ENCODE data around the gene RASGRP2. TPM values are rescaled to one million over a fixed set of nuclear protein-coding genes. Genes with fewer than 3 reads are reported as not detected.

Gene RASGRP2
- total and polyA plus RNA-seq, 2 experiments from 2014 or later = 30.1 to 50.4 TPM

GRCh38 chr11:64731601-64732000 lies 12.3 kb downstream of the RASGRP2 start:
- Histone ChIP-seq H3K4me1 (ENCODE audit: insufficient read depth) (peaks cover 29% of the 10 kb centered on the region), H3K4me3 (no peak overlapping the region; the same call in 1 of the 2 replicates), H3K27me3 (ENCODE audit: insufficient read depth) (no peaks in the 10 kb centered on the region), H3K9me2 (ENCODE audit: insufficient read depth) (no peaks in the 10 kb centered on the region), H3K27ac (ENCODE audit: low read depth) (no peak overlapping the region), H2AFZ (no peak overlapping the region), H3K36me3 (ENCODE audit: insufficient read depth) (no peaks in the 10 kb centered on the region), H3K79me2 (replicated peaks; ENCODE audit: insufficient read depth) (no peaks in the 10 kb centered on the region), H3F3A (replicated peaks; ENCODE audit: low read depth) (peaks cover 14% of the 10 kb centered on the region), H3K4me2 (peak overlapping the region; percentile 46), H4K20me1 (replicated peaks; ENCODE audit: insufficient read depth) (no peaks in the 10 kb centered on the region)
- Mint-ChIP-seq H3K27ac (no peak overlapping the region), H3K27me3 (ENCODE audit: insufficient read depth, low read depth, poor library complexity) (peaks cover 13% of the 10 kb centered on the region), H3K4me3 (no peak overlapping the region; the same call in 2 of the 3 replicates), H3K9me3 (no peaks in the 10 kb centered on the region), H3K4me1 (peaks cover 33% of the 10 kb centered on the region), H3K36me3 (ENCODE audit: low read depth) (peaks cover 49% of the 10 kb centered on the region)
- no peak for TF ChIP-seq EZH2phosphoT487 (IDR thresholded peaks at IDR 0.05; ENCODE audit: unreplicated experiment)
- TF ChIP-seq REST (IDR thresholded peaks at IDR 0.05; ENCODE audit: unreplicated experiment) = no peak
- TF ChIP-seq CREB1 (CRISPR knock-in tag; IDR thresholded peaks at IDR 0.05; ENCODE audit: low read depth) = no peak
- TF ChIP-seq, protein P1, sequence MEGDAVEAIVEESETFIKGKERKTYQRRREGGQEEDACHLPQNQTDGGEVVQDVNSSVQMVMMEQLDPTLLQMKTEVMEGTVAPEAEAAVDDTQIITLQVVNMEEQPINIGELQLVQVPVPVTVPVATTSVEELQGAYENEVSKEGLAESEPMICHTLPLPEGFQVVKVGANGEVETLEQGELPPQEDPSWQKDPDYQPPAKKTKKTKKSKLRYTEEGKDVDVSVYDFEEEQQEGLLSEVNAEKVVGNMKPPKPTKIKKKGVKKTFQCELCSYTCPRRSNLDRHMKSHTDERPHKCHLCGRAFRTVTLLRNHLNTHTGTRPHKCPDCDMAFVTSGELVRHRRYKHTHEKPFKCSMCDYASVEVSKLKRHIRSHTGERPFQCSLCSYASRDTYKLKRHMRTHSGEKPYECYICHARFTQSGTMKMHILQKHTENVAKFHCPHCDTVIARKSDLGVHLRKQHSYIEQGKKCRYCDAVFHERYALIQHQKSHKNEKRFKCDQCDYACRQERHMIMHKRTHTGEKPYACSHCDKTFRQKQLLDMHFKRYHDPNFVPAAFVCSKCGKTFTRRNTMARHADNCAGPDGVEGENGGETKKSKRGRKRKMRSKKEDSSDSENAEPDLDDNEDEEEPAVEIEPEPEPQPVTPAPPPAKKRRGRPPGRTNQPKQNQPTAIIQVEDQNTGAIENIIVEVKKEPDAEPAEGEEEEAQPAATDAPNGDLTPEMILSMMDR (conservative IDR thresholded peaks at IDR 0.05; ENCODE audit: low read depth in 2 of 2) = no peak
- TF ChIP-seq STAT1 (IDR thresholded peaks at IDR 0.05; ENCODE audit: unreplicated experiment) = no peak
- TF ChIP-seq JUNB (IDR thresholded peaks at IDR 0.05; ENCODE audit: unreplicated experiment) = no peak
- no peak for TF ChIP-seq ETS1 (IDR thresholded peaks at IDR 0.05)
- no peak for TF ChIP-seq POLR2AphosphoS5 (IDR thresholded peaks at IDR 0.05; ENCODE audit: low read depth)
- no peak for TF ChIP-seq ZNF331 (CRISPR knock-in tag; IDR thresholded peaks at IDR 0.05; ENCODE audit: low read depth)
- TF ChIP-seq EZH2 (IDR thresholded peaks at IDR 0.05; ENCODE audit: low read depth, unreplicated experiment) = no peak
- TF ChIP-seq, protein P2, sequence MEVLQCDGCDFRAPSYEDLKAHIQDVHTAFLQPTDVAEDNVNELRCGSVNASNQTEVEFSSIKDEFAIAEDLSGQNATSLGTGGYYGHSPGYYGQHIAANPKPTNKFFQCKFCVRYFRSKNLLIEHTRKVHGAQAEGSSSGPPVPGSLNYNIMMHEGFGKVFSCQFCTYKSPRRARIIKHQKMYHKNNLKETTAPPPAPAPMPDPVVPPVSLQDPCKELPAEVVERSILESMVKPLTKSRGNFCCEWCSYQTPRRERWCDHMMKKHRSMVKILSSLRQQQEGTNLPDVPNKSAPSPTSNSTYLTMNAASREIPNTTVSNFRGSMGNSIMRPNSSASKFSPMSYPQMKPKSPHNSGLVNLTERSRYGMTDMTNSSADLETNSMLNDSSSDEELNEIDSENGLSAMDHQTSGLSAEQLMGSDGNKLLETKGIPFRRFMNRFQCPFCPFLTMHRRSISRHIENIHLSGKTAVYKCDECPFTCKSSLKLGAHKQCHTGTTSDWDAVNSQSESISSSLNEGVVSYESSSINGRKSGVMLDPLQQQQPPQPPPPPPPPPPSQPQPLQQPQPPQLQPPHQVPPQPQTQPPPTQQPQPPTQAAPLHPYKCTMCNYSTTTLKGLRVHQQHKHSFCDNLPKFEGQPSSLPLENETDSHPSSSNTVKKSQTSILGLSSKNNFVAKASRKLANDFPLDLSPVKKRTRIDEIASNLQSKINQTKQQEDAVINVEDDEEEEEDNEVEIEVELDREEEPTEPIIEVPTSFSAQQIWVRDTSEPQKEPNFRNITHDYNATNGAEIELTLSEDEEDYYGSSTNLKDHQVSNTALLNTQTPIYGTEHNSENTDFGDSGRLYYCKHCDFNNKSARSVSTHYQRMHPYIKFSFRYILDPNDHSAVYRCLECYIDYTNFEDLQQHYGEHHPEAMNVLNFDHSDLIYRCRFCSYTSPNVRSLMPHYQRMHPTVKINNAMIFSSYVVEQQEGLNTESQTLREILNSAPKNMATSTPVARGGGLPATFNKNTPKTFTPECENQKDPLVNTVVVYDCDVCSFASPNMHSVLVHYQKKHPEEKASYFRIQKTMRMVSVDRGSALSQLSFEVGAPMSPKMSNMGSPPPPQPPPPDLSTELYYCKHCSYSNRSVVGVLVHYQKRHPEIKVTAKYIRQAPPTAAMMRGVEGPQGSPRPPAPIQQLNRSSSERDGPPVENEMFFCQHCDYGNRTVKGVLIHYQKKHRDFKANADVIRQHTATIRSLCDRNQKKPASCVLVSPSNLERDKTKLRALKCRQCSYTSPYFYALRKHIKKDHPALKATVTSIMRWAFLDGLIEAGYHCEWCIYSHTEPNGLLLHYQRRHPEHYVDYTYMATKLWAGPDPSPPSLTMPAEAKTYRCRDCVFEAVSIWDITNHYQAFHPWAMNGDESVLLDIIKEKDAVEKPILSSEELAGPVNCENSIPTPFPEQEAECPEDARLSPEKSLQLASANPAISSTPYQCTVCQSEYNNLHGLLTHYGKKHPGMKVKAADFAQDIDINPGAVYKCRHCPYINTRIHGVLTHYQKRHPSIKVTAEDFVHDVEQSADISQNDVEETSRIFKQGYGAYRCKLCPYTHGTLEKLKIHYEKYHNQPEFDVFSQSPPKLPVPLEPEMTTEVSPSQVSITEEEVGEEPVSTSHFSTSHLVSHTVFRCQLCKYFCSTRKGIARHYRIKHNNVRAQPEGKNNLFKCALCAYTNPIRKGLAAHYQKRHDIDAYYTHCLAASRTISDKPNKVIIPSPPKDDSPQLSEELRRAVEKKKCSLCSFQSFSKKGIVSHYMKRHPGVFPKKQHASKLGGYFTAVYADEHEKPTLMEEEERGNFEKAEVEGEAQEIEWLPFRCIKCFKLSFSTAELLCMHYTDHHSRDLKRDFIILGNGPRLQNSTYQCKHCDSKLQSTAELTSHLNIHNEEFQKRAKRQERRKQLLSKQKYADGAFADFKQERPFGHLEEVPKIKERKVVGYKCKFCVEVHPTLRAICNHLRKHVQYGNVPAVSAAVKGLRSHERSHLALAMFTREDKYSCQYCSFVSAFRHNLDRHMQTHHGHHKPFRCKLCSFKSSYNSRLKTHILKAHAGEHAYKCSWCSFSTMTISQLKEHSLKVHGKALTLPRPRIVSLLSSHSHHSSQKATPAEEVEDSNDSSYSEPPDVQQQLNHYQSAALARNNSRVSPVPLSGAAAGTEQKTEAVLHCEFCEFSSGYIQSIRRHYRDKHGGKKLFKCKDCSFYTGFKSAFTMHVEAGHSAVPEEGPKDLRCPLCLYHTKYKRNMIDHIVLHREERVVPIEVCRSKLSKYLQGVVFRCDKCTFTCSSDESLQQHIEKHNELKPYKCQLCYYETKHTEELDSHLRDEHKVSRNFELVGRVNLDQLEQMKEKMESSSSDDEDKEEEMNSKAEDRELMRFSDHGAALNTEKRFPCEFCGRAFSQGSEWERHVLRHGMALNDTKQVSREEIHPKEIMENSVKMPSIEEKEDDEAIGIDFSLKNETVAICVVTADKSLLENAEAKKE (CRISPR knock-in tag; IDR thresholded peaks at IDR 0.05) = no peak
- DNase-seq (ENCODE audit: low spot score) (no peak), ATAC-seq (no peak)

Data from GM23338 (cell line).